ENCODE measurements around the gene SH3BP2.
A peak's percentile ranks its signal among the peaks of the same experiment; 100 is the strongest.

Gene SH3BP2

GRCh38 chr4:2795300-2795892, 2.5 kb downstream of the SH3BP2 start:
- TF ChIP-seq, protein P1, sequence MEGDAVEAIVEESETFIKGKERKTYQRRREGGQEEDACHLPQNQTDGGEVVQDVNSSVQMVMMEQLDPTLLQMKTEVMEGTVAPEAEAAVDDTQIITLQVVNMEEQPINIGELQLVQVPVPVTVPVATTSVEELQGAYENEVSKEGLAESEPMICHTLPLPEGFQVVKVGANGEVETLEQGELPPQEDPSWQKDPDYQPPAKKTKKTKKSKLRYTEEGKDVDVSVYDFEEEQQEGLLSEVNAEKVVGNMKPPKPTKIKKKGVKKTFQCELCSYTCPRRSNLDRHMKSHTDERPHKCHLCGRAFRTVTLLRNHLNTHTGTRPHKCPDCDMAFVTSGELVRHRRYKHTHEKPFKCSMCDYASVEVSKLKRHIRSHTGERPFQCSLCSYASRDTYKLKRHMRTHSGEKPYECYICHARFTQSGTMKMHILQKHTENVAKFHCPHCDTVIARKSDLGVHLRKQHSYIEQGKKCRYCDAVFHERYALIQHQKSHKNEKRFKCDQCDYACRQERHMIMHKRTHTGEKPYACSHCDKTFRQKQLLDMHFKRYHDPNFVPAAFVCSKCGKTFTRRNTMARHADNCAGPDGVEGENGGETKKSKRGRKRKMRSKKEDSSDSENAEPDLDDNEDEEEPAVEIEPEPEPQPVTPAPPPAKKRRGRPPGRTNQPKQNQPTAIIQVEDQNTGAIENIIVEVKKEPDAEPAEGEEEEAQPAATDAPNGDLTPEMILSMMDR (IDR thresholded peaks at IDR 0.05; ENCODE audit: insufficient read depth, low read length, poor library complexity, severe bottlenecking): no peak
- Histone ChIP-seq H3K27me3 (replicated peaks; ENCODE audit: control insufficient read depth, insufficient read depth, low read length) (no peaks in the 10 kb centered on the region), H3K4me3 (replicated peaks; ENCODE audit: low read depth, low read length) (no peak overlapping the region), H3K36me3 (ENCODE audit: control insufficient read depth, insufficient read depth, low read length) (no peaks in the 10 kb centered on the region)
- DNase-seq (ENCODE audit: extremely low read depth, insufficient read length): no peak

DNA sequence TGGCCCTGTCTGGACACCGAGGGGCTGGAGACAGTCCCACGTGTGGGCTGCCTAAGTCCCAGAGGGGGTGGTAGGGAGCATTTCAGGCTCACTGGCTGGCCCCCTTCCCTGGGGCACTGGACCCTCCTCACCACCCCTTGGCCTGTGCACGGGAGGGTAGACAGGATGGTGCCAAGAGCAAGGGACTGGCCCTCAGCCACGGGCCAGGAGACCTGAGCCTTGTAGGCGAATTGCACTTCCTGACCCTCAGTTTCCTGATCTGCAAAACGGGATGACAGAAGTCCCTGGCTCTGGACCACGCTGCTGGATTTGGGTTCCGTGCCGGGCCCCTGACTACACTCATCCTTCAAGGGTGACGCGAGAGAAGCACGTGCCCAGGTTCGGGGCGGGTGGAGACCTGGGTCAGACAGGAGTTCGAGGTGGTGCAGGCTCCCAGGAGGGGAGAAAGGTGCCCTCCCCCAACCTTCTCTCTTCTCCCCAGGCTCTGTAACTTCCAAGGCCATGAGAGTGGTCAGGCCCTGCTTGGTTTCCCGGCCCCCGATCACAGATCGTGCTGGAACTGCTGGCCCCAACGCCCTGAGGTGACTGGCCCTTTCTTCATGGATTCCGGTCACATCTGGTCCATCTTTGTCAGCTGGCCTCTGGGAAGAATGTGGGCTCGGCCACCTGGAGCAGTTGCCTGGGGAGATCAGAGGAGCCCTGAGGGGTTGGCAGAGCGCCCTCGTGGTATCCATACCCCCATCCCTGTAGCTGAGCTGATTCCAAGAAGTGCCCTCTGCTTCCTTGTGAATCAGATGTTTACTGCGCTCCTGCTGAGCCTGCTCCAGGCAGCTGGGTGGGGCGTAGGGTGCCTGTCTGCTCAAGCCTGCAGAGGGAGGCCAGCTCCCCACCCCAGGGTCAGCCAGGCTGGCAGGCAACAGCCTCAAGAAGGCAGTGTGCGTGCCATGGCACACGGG, 3.3 kb downstream of the SH3BP2 start:
- H3K4me3 ChIP-seq (replicated peaks; ENCODE audit: low read depth, low read length): no peak overlapping the region
- peak; percentile 7 for DNase-seq (ENCODE audit: extremely low read depth, insufficient read length)
- no peaks in the 10 kb centered on the region for H3K36me3 ChIP-seq (ENCODE audit: control insufficient read depth, insufficient read depth, low read length)
- no peaks in the 10 kb centered on the region for H3K27me3 ChIP-seq (replicated peaks; ENCODE audit: control insufficient read depth, insufficient read depth, low read length)
- TF ChIP-seq, protein P1 (IDR thresholded peaks at IDR 0.05; ENCODE audit: insufficient read depth, low read length, poor library complexity, severe bottlenecking): no peak

DNA sequence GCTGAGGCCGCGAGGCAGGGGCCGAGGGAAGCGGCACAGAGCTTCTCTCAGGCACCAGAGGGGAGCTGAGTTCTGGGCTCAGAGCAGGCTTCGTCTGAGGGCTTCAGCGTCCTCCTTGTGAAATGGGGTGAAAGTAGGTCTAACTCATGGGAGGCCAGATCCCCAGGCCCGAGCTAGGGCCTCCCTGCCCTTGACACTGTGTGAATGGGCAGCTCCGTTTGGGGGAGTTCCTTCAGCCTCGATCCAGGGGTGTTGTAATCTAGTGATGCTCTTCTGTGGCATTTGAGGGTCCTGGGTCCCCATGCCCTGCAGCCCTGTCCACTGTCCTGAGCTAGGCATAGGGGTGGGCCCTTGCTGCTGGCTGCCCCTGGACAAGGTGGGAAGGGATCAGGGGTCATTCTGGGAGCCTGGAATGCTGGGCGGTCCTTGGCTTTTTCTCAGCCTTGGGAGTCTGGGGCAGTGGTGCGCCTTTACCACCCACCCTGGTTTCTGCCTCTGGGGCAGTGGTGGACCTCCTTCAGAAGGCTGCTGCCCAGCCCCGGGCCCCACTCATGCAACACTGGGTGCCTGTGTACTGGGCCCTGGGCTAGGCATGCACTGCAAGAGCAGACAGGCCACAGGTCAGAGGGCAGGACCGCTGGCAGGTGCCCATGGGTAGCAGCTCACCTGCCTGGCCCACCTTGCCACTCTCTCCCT, 4.1 kb downstream of the SH3BP2 start:
- TF ChIP-seq, protein P1 (IDR thresholded peaks at IDR 0.05; ENCODE audit: insufficient read depth, low read length, poor library complexity, severe bottlenecking): no peak
- Histone ChIP-seq H3K4me3 (replicated peaks; ENCODE audit: low read depth, low read length) (no peak overlapping the region), H3K36me3 (ENCODE audit: control insufficient read depth, insufficient read depth, low read length) (no peaks in the 10 kb centered on the region), H3K27me3 (replicated peaks; ENCODE audit: control insufficient read depth, insufficient read depth, low read length) (no peaks in the 10 kb centered on the region)
- DNase-seq (ENCODE audit: extremely low read depth, insufficient read length): no peak

- Histone ChIP-seq H3K27me3 (replicated peaks; ENCODE audit: control insufficient read depth, insufficient read depth, low read length) (no peaks in the 10 kb centered on the region), H3K36me3 (ENCODE audit: control insufficient read depth, insufficient read depth, low read length) (no peaks in the 10 kb centered on the region), H3K4me3 (replicated peaks; ENCODE audit: low read depth, low read length) (no peak overlapping the region)
- DNase-seq (ENCODE audit: extremely low read depth, insufficient read length): peak; percentile 42
- TF ChIP-seq, protein P1 (IDR thresholded peaks at IDR 0.05; ENCODE audit: insufficient read depth, low read length, poor library complexity, severe bottlenecking): no peak
These were observed 4.8 kb downstream of the SH3BP2 start for GRCh38 chr4:2797545-2798305.
